KG1 (cell line): ENCODE measurements around the gene PKNOX2.

Experiments
- DNase-seq: peaks from one replicate; lab custom pipeline; 2025; lab: John Stamatoyannopoulos, UW

The PKNOX2 gene

DNA sequence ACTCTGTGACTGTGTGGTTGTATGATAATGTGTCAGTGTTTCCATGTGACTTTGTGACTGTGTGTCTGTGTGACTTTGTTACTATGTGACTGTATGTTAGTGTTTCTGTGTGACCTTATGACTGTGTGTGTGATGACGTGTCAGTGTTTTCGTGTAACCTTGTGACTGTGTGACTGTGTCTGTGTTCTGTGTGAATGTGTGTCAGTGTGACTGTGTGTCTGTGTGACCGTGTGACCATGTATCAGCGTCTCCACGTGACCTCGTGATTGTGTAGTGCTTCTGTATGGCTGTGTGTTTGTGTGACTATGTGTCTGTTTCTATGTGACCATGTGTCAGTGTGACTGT lies 9.5 kb upstream of the PKNOX2 start:
- DNase-seq: no peak

DNA sequence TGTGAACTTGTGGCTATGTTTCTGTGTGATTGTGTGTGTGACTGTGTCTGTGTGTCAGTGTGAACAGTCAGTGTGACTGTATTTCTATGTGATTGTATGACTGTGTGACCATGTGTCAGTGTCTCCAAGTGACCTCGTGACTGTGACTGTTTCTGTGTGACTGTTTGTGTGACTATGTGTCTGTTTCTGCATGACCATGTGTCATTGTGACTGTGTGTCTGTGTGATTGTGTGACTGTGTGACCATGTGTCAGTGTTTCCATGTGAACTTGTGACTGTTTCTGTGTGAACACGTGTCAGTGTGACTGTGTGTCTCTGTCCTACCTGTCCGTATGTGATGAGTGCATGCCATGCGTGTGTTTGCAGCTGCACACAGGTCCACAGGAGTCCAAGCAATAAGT lies 8.8 kb upstream of the PKNOX2 start:
- DNase-seq: no peak

DNA sequence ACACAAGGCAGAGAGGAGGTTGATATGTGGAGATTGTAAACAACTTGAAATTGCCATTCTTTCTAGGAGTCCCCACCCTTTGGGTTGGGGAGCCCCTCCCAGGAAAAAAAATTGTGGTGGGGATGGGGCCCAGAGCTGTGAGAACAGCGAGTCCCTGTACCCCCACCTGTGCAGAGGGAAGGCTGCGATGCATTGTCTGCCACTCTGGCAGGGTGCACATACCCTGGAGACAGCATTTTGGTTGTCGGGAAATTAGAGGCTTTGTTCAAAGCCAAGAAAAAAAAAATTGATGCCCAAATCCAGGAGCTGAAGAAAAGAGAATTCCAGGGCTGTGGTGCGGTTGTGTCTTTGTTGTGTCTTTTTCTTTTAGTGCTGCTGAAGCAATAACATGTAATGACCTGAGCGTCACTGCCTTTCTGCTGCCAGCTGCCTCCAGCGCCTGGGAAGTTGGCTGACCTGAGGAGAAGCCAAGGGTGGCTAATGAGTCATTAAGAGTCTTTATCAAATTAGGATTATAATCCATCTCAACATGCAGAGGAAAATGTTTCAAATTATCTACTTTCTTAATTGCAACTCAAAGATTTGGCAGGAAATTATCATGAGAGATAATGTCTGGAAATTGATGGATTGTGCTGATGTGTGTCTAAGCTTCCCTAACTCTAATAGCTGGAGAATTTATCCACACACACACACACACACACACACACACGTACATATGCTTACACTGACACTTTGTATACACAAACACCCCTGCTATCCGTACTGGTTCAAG lies 8.0 kb upstream of the PKNOX2 start:
- no peak for DNase-seq

DNA sequence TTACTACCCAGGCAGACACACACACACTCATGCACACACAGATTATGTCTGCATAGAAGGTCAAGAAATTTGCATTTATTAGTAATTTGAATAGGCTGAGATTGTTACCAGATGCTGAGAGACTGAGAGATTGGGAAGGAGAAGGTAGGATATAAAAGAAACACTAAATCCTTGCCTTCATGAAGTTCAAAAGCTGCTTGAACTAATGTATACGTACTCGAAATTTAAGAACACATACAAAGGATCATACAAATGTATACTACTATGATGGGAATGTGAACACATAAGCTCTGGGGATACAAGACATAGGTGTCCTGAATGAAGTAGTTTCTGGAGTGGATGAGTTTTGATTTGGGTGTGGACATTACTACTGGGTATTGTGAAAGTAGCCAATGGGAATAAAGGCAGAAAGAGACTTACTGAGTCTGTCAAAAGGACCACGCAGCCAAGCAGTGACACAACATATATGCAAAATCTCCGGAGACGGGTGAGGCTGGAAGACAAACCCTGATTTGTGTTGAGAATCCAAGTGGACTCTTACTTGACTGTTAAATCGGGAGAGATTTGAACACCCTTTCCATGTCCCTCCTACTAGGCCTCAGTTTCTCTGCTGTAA lies 7.3 kb upstream of the PKNOX2 start:
- no peak for DNase-seq

DNA sequence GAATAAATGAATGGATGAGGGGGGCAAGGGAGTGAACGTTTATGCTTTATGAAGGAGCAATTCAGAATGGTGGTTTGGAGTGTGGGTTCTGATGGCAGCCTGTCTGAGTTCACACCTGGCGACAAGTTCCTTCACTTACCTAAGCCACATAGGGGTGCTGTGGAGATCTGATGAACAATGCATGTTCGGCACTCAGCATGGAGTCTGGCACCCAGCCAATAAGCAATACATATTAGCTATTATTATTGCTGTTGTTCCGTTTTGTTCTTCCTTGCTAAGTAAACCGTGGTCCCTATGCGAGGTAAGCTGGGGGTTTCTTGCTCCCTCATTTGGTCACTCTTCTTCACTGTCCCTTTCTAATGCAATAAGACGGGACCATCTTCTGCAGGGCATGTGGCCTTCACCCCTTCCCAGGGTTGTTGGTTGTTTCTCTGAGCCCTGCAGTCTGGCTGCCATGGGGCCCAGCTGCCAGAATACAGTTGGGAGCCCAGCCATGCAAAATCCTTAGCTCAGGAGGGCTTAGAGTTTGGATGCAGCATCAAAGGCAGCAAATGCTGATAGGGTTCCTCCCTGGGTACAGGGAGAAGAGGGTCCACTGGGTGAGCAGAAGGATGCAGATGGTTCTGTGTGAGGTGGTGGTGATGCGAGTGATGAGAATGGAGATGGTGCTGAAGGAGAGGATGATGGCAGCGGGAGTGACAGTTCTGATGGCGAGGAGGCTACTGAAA lies 6.4 kb upstream of the PKNOX2 start:
- DNase-seq: no peak

DNA sequence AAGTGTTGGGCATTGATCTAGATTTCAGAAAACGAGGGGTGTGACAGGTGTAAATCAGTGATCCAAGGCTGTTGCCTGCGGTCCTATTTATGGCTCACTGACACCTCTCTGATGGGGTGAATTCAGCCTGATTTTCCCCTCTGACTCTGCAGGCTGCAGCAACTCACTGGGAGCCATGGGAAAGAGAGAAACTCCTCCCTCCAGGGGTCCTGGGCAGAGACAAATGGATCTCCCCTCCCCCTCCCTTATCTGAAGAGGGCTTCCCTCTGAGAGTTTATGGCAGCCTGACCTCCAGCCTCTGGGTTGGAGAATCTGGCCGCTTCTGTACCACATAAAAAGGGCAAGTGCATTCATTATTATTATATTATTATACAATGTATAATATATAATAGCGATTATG lies 1.8 kb upstream of the PKNOX2 start:
- no peak for DNase-seq

DNA sequence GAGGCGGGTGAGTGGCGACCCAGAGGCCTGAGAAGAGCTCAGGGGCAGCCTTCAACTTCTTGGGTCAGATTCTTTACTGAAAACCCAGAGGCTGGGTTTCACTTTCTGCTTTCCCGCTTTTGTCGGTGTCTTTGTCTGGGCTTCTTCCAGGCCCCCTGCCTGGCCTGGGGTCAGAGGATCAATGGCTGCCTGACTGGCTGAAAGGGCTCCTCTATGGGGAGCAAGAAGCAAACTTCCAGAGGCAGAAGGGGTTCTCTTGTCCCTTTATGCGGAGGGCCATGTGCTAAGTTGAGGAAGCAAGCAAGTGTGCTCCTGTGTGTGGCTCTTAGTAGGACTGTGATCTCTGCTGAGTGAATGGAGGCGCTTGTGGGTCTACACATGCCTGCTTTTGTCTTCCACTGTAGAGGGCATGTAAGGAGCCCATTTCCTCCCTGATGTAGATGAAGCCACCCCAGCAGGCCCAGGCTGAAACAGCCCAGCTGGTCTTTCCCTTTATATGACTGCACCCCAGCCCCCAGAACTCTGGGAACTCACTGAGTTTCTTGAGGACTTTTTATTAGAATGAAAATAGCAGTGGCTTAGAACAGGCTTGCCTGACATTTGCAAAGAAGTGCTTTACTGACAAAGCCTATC lies 1.0 kb upstream of the PKNOX2 start:
- no peak for DNase-seq

DNA sequence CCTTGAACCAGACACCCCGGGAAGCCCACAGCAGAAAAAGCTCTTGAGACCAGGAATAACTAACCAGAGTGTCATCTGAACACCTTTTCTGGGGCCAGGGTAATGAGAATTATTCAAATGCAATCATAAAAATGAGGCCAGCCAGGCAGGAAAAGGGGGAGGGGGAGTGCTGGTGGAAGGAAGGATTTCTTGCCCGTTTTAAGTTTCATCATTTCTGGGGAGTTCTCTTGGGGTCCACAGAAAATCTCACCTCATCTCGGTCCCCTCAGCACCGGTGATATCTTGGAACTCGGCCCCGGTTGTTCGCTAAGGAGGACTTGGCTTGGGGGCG lies 495 bp upstream of the PKNOX2 start:
- no peak for DNase-seq

DNA sequence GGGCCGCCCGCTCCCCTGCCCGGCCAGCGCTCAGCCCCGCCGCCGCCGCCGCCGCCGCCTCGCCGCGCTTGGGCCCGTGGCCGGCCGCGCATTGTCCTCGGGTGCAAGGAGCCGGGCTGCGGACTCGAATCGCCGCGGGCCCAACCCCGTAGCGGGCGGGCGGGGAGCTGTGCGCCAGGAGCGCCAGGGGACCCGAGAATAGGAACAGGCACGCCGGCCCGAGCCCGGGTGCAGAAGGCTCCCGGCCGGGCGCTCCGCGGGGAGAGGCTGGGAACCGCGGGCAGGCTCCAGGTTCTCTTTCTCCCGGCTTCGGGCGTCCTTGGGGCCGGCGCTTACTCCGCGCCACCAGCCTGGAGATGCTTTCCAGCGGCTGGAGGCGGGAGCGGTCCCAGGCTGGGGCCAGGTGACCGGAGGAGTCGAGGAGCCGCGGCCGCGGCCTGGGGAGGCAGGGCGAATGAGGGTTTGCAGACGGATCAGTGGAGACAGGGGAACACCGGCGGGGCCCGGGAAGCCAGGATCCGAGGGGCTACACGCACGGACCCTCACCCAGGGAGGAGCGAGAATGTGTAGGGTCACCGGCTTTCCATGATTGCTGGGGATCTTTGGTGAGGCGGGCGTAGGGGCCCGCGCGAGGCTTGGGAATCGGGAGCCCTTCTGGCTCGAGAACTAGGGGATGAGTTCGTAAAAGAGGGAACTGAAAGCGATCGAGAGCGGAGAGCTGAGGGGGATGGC lies 726 bp downstream of the PKNOX2 start:
- no peak for DNase-seq

DNA sequence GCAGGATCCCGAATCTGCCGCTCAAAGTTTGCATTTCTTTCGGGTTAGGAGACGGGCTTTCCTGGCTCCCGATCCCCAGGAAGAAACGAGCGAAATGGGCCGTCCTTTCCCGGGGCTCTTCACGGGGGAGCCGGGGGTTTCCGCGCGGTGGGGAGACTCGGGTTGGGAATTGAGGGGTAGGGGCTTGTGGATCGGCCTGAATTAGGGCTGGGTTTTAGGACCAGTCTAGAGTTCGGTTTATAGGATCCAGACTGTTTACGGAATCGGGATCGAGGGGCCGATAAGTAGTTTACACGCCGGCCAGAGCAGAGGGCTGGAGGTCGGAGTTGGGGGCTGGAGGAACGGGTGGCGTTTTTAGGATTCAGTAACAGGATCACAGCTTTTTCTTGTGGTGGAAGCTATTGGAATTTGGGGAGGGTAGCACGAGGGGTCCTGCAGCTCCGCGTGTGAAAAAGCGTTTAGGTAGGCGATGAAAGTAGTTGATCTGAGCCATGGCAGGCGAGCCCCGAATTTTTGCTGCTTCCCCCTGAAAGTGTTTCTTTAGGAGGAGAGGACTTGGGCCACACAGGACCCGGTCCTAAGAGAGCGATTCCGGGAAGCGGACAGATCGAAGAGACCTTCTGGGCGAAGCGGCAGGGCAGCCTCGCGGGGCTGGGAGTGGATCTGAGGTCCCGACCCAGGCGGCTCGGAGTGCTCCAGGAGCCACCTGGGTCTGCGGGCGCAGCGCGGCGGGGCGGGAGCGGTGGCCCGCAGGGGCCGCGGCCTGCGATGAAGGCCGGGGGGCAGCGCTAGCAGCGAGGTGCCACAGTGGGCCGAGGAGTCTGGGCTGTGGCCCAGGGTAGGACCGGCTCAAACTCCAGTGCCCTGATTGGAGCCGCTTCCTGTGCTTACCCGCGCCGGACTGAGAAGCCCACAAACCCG lies 1.6 kb downstream of the PKNOX2 start:
- DNase-seq: no peak

DNA sequence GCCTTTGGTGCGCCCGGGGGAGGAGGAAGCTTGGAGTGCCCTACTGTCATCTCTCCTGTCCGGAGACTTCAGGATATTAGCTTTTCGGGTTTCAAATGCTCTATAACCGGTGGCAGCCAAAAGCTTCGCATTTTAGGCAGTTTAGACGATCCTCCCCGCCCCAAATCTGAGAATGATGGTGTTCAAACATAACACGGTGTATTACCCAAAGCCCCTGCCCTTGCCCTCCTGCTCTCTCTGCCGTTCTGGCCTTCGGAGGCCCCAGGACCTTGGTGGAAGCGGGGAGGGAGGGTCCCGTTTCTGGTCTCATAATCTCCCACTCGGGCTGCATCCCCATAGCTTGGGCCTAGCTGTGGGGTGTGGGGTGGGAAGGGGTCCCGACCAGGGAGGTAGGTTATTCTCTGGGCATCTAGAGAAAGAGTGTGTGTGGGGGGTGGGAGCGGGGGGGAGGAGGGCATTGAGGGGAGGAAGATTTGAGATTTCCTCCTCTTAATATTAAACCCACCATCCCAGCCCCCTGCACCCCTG lies 2.3 kb downstream of the PKNOX2 start:
- no peak for DNase-seq

DNA sequence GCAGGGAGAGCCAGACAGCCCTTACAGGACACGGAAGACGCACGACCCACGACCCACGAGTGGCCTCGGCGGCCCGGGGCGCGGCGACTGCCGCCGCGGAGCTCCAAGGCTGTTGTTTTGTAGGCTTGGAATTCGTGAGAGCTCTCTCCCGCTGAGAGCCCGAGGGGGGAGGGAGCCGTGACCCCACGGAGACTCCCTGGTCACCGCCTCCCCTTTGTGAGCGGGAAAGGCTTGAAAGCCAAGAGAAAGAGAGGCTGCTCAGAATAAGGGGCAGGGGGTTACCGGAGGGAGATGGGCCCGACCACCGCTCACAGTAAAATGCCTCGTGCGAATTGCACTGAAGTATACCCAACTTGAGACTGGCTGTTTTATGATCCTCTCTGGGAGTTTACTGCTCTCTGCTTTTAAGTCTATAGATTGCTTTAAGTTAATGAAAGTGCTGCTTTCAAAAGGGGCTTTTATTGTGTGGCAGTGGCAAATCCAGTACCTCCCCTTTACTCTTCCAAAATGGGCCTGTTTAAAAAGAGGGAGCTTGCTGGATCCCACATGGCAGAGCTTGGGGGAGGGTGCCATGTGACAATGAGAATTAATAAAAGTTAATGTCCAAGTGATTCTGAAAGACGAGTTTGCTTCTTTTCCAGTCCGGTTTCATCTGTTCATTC lies 2.9 kb downstream of the PKNOX2 start:
- DNase-seq: no peak

DNA sequence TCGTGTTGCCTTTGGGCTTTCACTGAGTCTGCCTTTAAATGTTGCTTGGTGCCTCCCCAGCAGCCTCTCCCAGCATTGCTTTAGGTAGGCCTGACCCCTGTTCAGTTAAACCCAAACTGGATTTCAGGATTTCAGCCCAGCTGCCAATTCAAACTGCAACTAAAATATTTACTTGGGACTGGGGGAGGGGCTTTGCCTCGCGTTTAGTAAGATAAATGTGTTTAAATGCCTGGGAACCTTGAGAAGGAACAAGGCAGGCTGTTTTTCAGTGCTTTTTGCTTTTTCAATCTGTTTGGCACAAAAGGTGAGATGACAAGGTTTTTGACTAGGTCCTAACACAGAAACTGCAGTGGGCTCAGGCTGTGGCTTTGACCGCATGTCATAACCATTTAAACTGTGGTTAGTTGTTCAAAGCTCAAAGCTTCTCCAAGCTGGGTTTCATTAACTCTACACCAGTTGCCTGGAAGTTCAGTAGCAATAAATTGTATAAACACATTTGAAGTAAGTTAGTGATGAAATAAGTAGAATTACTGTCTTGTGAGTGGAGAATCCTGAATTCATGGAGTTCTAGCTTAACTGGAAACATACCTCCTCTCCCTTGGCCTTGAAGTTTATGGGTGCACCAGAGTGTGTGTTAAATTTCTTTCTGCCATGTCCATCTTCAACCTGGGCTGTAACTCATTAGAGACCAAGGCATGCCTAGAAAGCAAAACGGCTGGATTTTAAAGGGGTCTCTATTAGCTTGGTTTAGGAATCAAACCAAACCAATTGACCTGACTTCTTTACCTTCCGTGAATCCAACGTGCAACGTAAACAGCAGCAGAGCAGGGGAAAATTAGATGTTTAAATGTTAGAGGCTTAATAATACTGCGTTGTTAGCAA lies 3.6 kb downstream of the PKNOX2 start:
- DNase-seq: no peak

DNA sequence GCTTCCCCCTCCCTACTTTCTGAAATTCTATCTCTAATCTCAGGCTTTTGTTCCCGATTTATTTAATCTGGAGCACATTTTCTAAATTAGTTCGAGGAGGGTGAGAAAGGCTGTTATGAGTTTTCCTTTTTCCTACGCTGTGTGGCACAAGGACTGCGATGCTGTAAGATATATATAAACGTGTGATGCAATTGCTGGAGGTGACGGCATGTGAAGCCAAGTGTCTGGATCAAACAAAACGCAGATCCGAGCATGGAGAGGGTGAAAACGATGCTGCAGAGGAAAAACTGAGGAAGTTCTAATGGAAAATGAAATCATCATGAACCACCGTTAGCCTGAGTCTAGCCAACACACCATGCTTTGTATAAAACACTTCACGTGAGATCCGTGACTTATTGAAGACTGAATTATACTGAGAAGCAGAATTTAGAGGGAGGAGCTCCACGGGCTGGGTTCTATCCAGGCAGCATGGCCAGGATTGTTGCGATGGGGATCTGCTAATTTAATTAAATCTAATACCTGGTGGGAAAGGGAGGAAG lies 4.4 kb downstream of the PKNOX2 start:
- no peak for DNase-seq

DNA sequence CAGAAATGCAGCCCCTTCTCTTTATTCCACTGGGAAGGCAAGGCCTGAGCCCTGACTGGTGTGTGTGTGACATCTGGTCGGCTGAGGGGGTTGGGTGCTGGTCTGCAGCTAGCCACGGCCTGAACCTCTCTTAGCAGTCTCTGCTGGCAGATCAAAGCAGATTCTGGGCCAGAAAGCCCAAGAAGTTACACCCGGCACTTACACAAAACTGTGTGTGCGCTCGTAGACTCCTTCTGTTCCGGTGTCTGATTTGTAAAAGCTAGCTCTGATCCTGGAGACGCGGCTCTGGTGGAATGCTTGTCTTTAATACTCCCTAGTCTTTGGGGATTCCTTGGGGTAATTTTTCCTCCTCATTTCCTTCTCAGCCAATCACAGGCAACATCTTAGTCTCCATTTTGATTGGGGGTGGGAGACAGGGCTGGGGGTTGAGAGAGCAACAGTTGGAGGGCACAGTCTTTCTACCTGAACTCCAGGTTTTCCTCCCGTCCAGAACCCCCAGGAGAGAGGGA lies 5.5 kb downstream of the PKNOX2 start:
- DNase-seq: no peak

DNA sequence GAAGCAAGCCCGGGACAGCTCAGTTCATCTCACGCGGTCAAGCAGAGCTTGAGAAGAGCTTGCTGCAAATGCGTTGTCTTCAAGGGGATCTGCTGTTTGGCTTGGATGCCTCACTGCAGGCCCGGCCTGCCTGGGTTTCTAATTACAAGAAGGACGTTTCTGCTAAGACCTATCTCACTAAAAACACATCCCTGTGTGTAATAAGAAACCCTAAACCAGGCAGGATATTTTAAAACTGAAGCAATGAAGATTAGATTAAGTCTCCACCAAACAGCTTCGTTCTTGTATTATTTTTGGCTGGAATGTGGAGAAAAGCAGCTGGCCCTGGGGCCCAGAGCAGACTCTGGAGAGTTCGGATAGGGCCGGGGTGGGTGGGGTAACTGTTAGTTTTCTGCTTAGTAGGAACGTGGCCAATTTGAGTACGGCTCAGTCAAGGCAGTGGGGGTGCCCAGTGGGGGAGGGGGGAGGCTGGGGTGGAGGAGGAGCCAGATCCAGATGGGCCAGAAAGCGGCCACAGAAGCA lies 6.0 kb downstream of the PKNOX2 start:
- no peak for DNase-seq

DNA sequence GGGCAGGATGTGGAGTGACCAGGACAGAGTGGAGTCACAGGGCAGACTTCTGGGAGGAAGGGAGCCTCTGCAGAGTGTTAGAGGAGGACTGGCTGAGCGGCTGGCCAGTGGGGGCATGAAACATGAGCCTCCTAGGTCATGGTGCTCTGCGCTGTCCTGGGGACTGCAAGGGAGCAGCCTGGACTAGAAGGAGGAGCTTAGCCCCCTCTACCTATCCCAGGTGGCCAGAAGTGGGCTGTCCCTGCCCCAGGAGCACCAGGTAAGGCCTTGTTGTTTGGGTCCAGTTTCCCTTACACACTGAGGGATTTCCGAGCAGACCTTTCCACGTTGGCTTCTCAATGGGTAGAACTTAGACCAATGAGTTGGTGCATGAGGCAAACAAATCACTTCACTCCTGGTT lies 7.4 kb downstream of the PKNOX2 start:
- no peak for DNase-seq

DNA sequence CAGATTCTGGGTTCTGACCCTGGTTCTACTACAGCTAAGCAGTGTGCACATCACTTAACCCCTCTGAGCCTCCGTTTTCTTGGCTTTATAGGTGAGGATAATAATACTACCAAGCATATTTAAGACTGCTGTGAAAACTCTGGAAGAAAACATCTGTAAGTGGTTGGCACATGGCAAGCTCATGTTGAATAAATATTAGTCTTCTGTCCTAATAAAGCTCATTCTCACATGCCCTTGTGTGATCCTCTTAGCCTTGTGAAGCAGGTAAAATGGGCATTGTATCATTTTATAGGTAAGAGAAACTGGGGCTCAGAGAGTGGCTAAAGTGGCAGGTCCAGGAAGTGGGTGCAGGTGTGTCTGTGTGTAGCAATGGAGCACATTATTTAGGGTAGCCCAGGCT lies 8.5 kb downstream of the PKNOX2 start:
- DNase-seq: no peak

DNA sequence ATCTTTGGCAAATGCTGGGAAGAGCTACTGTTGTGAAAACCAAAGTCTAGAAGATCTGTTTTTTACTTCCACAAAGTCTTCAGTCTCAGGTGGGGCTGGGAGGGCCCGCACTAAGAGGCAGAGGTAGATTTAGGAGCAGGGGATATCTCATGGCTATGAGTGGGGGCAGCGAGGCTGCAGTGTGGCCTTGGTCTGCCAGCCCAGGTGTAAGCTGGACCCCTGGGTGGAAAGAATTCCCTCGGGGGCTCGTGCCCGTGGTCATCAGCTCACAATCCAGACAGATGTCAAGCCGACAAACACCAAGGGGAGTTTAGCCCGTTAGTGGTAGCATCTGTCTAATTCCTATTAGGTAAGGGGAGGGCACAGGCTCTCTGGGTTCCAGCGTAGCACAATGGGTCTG lies 9.0 kb downstream of the PKNOX2 start:
- DNase-seq: no peak
